ENCODE measurements around the gene MAGI2.

GRCh38 chr7:79414910-79415309 lies 38.6 kb downstream of the MAGI2 start:
- TF ChIP-seq NR2F1 (CRISPR knock-in tag; IDR thresholded peaks at IDR 0.05), result no peak
- TF ChIP-seq, protein P1, sequence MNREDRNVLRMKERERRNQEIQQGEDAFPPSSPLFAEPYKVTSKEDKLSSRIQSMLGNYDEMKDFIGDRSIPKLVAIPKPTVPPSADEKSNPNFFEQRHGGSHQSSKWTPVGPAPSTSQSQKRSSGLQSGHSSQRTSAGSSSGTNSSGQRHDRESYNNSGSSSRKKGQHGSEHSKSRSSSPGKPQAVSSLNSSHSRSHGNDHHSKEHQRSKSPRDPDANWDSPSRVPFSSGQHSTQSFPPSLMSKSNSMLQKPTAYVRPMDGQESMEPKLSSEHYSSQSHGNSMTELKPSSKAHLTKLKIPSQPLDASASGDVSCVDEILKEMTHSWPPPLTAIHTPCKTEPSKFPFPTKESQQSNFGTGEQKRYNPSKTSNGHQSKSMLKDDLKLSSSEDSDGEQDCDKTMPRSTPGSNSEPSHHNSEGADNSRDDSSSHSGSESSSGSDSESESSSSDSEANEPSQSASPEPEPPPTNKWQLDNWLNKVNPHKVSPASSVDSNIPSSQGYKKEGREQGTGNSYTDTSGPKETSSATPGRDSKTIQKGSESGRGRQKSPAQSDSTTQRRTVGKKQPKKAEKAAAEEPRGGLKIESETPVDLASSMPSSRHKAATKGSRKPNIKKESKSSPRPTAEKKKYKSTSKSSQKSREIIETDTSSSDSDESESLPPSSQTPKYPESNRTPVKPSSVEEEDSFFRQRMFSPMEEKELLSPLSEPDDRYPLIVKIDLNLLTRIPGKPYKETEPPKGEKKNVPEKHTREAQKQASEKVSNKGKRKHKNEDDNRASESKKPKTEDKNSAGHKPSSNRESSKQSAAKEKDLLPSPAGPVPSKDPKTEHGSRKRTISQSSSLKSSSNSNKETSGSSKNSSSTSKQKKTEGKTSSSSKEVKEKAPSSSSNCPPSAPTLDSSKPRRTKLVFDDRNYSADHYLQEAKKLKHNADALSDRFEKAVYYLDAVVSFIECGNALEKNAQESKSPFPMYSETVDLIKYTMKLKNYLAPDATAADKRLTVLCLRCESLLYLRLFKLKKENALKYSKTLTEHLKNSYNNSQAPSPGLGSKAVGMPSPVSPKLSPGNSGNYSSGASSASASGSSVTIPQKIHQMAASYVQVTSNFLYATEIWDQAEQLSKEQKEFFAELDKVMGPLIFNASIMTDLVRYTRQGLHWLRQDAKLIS (CRISPR knock-in tag; IDR thresholded peaks at IDR 0.05), result no peak
- TF ChIP-seq, protein P2, sequence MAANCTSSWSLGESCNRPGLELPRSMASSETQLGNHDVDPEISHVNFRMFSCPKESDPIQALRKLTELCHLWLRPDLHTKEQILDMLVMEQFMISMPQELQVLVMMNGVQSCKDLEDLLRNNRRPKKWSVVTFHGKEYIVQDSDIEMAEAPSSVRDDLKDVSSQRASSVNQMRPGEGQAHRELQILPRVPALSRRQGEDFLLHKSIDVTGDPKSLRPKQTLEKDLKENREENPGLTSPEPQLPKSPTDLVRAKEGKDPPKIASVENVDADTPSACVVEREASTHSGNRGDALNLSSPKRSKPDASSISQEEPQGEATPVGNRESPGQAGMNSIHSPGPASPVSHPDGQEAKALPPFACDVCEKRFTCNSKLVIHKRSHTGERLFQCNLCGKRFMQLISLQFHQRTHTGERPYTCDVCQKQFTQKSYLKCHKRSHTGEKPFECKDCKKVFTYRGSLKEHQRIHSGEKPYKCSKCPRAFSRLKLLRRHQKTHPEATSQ (CRISPR knock-in tag; IDR thresholded peaks at IDR 0.05; ENCODE audit: borderline replicate concordance), result no peak
- TF ChIP-seq ETV5 (CRISPR knock-in tag; IDR thresholded peaks at IDR 0.05; ENCODE audit: borderline replicate concordance), result no peak
- no peak for TF ChIP-seq PHB2 (IDR thresholded peaks at IDR 0.05; ENCODE audit: partially characterized antibody)
- no peak for TF ChIP-seq GLI4 (CRISPR knock-in tag; IDR thresholded peaks at IDR 0.05; ENCODE audit: borderline replicate concordance)
- TF ChIP-seq SOX6 (IDR thresholded peaks at IDR 0.05), result no peak
- no peak for TF ChIP-seq SOX6 (CRISPR knock-in tag; IDR thresholded peaks at IDR 0.05)
- TF ChIP-seq SP1 (IDR thresholded peaks at IDR 0.05), result no peak
- no peak for TF ChIP-seq SP1 (CRISPR knock-in tag; IDR thresholded peaks at IDR 0.05)
- TF ChIP-seq, protein P3, sequence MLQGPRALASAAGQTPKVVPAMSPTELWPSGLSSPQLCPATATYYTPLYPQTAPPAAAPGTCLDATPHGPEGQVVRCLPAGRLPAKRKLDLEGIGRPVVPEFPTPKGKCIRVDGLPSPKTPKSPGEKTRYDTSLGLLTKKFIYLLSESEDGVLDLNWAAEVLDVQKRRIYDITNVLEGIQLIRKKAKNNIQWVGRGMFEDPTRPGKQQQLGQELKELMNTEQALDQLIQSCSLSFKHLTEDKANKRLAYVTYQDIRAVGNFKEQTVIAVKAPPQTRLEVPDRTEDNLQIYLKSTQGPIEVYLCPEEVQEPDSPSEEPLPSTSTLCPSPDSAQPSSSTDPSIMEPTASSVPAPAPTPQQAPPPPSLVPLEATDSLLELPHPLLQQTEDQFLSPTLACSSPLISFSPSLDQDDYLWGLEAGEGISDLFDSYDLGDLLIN (CRISPR knock-in tag; IDR thresholded peaks at IDR 0.05; ENCODE audit: borderline replicate concordance), result no peak
- no peak for TF ChIP-seq CBX1 (IDR thresholded peaks at IDR 0.05; ENCODE audit: low read depth)
- no peak for TF ChIP-seq HMG20B (CRISPR knock-in tag; conservative IDR thresholded peaks at IDR 0.05)
- TF ChIP-seq, protein P4, sequence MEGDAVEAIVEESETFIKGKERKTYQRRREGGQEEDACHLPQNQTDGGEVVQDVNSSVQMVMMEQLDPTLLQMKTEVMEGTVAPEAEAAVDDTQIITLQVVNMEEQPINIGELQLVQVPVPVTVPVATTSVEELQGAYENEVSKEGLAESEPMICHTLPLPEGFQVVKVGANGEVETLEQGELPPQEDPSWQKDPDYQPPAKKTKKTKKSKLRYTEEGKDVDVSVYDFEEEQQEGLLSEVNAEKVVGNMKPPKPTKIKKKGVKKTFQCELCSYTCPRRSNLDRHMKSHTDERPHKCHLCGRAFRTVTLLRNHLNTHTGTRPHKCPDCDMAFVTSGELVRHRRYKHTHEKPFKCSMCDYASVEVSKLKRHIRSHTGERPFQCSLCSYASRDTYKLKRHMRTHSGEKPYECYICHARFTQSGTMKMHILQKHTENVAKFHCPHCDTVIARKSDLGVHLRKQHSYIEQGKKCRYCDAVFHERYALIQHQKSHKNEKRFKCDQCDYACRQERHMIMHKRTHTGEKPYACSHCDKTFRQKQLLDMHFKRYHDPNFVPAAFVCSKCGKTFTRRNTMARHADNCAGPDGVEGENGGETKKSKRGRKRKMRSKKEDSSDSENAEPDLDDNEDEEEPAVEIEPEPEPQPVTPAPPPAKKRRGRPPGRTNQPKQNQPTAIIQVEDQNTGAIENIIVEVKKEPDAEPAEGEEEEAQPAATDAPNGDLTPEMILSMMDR (CRISPR knock-in tag; IDR thresholded peaks at IDR 0.05), result no peak
